Suprapubic skin (tissue), 4 donors: ENCODE results near the gene ABHD16A. TPM values are rescaled to one million over a fixed set of nuclear protein-coding genes. Genes with fewer than 3 reads are reported as not detected.

Experiments used
- DNase-seq, 2 donors: peaks; one replicate each; pipeline ENCODE4 v3.0.0-alpha.2; 2019; ENCODE audit warnings: low spot score in 2 of 2
- H3K27ac ChIP-seq: fragments of 200-600 bp; sonication (generic); one replicate; pipeline ENCODE4 v1.5.1; 2019
- H3K27me3 ChIP-seq: fragments of 200-600 bp; sonication (generic); one replicate; pipeline ENCODE4 v1.5.1; 2019
- H3K36me3 ChIP-seq: fragments of 200-600 bp; sonication (generic); one replicate; pipeline ENCODE4 v1.5.1; 2019
- H3K4me1 ChIP-seq: fragments of 200-600 bp; sonication (generic); one replicate; pipeline ENCODE4 v1.5.1; 2019
- H3K4me3 ChIP-seq: fragments of 200-600 bp; sonication (generic); one replicate; pipeline ENCODE4 v1.5.1; 2019; ENCODE audit warnings: mild to moderate bottlenecking
- H3K9me3 ChIP-seq: fragments of 200-600 bp; sonication (generic); one replicate; pipeline ENCODE4 v1.5.1; 2019
- CTCF ChIP-seq, 2 donors: fragments of 200-600 bp in 1 of 2; fragments of 450-650 bp in 1 of 2; sonication (generic) in 1 of 2; IDR thresholded peaks; one replicate each; pipeline ENCODE4 v1.5.1; 2016 to 2019; ENCODE audit warnings: antibody characterized with exemption in 2 of 2, mild to moderate bottlenecking in 1 of 2, moderate library complexity in 1 of 2
- EP300 ChIP-seq: sonication (generic); formaldehyde crosslinking; IDR thresholded peaks from one replicate; pipeline ENCODE4 v1.6.1; 2017; ENCODE audit warnings: antibody characterized with exemption
- POLR2A ChIP-seq, 2 donors: fragments of 450-650 bp; IDR thresholded peaks; one replicate each; pipeline ENCODE4 v1.6.1; 2017; ENCODE audit warnings: antibody characterized with exemption in 2 of 2, mild to moderate bottlenecking in 2 of 2, moderate library complexity in 2 of 2
- POLR2AphosphoS5 ChIP-seq, 3 donors: sonication (generic); formaldehyde crosslinking; IDR thresholded peaks; one replicate each; pipeline ENCODE4 v1.6.1; 2017; ENCODE audit warnings: antibody characterized with exemption in 3 of 3
- WGBS: methylation state at CpG from one replicate; pipeline ENCODE4 v1.1.5; 2018; 5-methylcytosine and 5-hydroxymethylcytosine counted together
- total RNA-seq, 4 donors: library from RNA; depleted of rRNA; stranded (reverse); fragments of >200 nt; gene quantifications; one replicate each; pipeline ENCODE4 v1.1.0, GENCODE V29; 2016

Gene ABHD16A
- total RNA-seq, 4 donors from 2014 or later = 49.4 to 68.2 (median 57.3) TPM

GRCh38 chr6:31733734-31734133, 30.6 kb upstream of the ABHD16A start:
- Histone ChIP-seq H3K9me3 (no peaks in the 10 kb centered on the region), H3K27me3 (no peaks in the 10 kb centered on the region), H3K27ac (peak overlapping the region; percentile 89), H3K4me3 (peak overlapping the region; percentile 75), H3K4me1 (peaks cover 78% of the 10 kb centered on the region), H3K36me3 (peaks cover 40% of the 10 kb centered on the region)
- no peak for DNase-seq
- TF ChIP-seq EP300 (no peak), CTCF (IDR thresholded peaks at IDR 0.05) (no peak), POLR2A (IDR thresholded peaks at IDR 0.05) (no peak), POLR2AphosphoS5 (IDR thresholded peaks at IDR 0.05) (no peak)
- 77% methylated on average over 4 of the region's 4 CpGs for WGBS

DNA sequence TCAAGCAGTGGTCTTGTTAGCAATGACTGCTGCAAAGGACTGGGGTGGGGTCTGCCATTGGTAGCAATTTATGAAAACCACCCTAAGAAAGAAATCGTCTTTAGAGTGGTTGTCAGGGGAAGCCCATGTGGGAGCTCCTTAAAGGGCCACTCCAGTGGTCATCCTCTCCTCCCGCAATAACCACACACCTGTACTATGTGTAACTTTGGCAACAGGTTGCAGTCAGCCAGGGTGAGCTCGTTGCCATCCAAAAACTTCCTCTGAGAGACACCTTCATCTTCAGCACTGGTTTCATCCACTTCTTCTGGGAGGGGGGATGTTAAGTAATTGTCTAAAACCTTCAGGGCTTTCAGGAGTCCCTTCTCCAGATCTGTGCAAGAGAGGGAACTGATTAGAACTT, 28.9 kb upstream of the ABHD16A start:
- no peaks in the 10 kb centered on the region for H3K9me3 ChIP-seq
- 66% methylated on average over 3 of the region's 3 CpGs for WGBS
- H3K27ac ChIP-seq = no peak overlapping the region
- no peak for TF ChIP-seq POLR2AphosphoS5 (IDR thresholded peaks at IDR 0.05)
- TF ChIP-seq EP300 = no peak
- no peak for TF ChIP-seq CTCF (IDR thresholded peaks at IDR 0.05)
- TF ChIP-seq POLR2A (IDR thresholded peaks at IDR 0.05) = no peak
- H3K27me3 ChIP-seq = no peaks in the 10 kb centered on the region
- no peak overlapping the region for H3K4me3 ChIP-seq
- DNase-seq = no peak
- H3K4me1 ChIP-seq = peaks cover 73% of the 10 kb centered on the region
- peaks cover 52% of the 10 kb centered on the region for H3K36me3 ChIP-seq

DNA sequence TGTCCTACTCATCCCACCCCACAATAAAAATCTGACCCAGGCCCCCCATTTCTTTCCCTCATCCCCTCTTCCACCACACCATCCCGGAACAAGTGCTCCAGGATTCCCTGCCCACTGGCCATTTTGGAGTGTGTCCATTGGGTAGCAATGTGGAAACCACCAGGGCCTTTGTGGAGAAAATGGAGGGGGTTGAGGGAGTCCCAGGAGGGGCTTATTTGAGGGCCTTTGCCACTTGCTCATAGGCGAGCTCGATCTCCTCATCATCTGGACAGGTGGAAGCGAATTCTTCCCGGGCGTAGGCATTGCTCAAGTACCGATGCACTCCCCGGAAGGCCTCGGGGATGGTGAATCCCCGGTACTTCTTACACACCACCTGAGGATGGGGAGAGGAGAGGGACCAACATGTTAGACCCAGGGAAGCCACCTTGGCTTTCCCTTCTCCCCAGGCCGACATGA, 27.5 kb upstream of the ABHD16A start:
- WGBS = 70% methylated on average over 11 of the region's 11 CpGs
- Histone ChIP-seq H3K4me1 (peaks cover 71% of the 10 kb centered on the region), H3K4me3 (peak overlapping the region; percentile 73), H3K9me3 (no peaks in the 10 kb centered on the region), H3K36me3 (peaks cover 65% of the 10 kb centered on the region), H3K27ac (peak overlapping the region; percentile 91), H3K27me3 (no peaks in the 10 kb centered on the region)
- no peak for DNase-seq
- TF ChIP-seq POLR2A (IDR thresholded peaks at IDR 0.05) = no peak
- TF ChIP-seq CTCF (IDR thresholded peaks at IDR 0.05) = no peak
- no peak for TF ChIP-seq POLR2AphosphoS5 (IDR thresholded peaks at IDR 0.05)
- no peak for TF ChIP-seq EP300

- Histone ChIP-seq H3K9me3 (no peaks in the 10 kb centered on the region), H3K27ac (peak overlapping the region; percentile 91), H3K4me3 (peak overlapping the region; percentile 73), H3K4me1 (peaks cover 68% of the 10 kb centered on the region), H3K27me3 (no peaks in the 10 kb centered on the region), H3K36me3 (peaks cover 65% of the 10 kb centered on the region)
- TF ChIP-seq POLR2AphosphoS5 (IDR thresholded peaks at IDR 0.05) (peak in 1 of 3 donors; percentile 58), CTCF (IDR thresholded peaks at IDR 0.05) (no peak), EP300 (no peak), POLR2A (IDR thresholded peaks at IDR 0.05) (peak in 1 of 2 donors; percentile 39)
- 24% methylated on average over 11 of the region's 46 CpGs for WGBS
- DNase-seq = peak; percentile 95 to 96
Measured at GRCh38 chr6:31729979-31730630, 27.0 kb upstream of the ABHD16A start.

DNA sequence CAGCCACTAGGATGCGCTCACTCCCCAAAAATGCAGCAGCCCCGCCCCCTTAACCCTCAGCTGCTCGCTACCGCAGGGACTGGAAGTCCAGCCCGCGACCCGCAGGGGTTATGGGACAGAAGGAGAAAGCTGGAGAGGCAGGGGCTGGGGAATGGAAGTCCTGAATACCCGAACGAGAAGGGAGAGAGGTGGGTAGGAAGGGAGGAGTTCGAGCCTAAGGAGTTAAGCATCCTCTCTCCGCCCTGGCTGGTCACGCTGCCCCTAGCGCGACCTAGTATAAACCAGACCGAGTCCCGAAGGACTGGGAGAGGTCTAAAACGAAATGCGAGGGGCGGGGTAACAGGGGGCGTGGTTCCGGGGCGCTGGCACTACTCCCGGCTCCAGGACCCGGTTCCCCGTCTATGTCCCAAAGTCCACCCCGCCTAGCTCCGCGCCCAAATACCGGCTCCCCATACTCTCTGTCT, 26.4 kb upstream of the ABHD16A start:
- Histone ChIP-seq H3K27ac (peak overlapping the region; percentile 91), H3K9me3 (no peaks in the 10 kb centered on the region), H3K4me3 (peak overlapping the region; percentile 73), H3K36me3 (peaks cover 65% of the 10 kb centered on the region), H3K4me1 (peaks cover 62% of the 10 kb centered on the region), H3K27me3 (no peaks in the 10 kb centered on the region)
- WGBS = 0% methylated on average over 14 of the region's 29 CpGs
- TF ChIP-seq CTCF (IDR thresholded peaks at IDR 0.05) = peak in 1 of 2 donors; percentile 21
- peak in 2 of 3 donors; percentile 49 to 54 for TF ChIP-seq POLR2AphosphoS5 (IDR thresholded peaks at IDR 0.05)
- no peak for TF ChIP-seq POLR2A (IDR thresholded peaks at IDR 0.05)
- peak; percentile 96 to 97 for DNase-seq
